SH-SY5Y (cell line): ENCODE measurements around the gene PLAGL2.

ENCODE experiments used
- GATA2 ChIP-seq: IDR thresholded peaks from 2 replicates; pipeline ENCODE4 v1.6.1; 2011; ENCODE audit warnings: mild to moderate bottlenecking, low read depth, low read length
- GATA3 ChIP-seq: IDR thresholded peaks from 2 replicates; pipeline ENCODE4 v1.6.1; 2011; ENCODE audit warnings: low read depth, mild to moderate bottlenecking, low read length, moderate library complexity

- TF ChIP-seq GATA3, result no peak
- TF ChIP-seq GATA2, result no peak
Observed at GRCh38 chr20:32236819-32237218, 29.3 kb upstream of the PLAGL2 start.
